Thymus (tissue), 11 donors: ENCODE measurements around the gene HPN. TPM values are rescaled to one million over a fixed set of nuclear protein-coding genes. Genes with fewer than 3 reads are reported as not detected.

Source experiments
- DNase-seq, 9 donors: peaks; one replicate each; pipeline ENCODE4 v3.0.0-alpha.2; 2013; ENCODE audit warnings: low spot score in 9 of 9, low read depth in 6 of 9, missing footprints in 1 of 9
- H3K27ac ChIP-seq, 2 donors: one replicate each; pipeline ENCODE4 v1.5.1; 2013; ENCODE audit warnings: control low read depth in 1 of 2, low read depth in 1 of 2, low read length in 1 of 2, mild to moderate bottlenecking in 1 of 2, moderate library complexity in 1 of 2
- H3K27me3 ChIP-seq, 2 donors: one replicate each; pipeline ENCODE4 v1.5.1; 2013; ENCODE audit warnings: low read length in 1 of 2; ENCODE audit not compliant: control insufficient read depth in 2 of 2, insufficient read depth in 1 of 2
- H3K36me3 ChIP-seq, 2 donors: one replicate each; pipeline ENCODE4 v1.5.1; 2013; ENCODE audit warnings: low read length in 1 of 2, mild to moderate bottlenecking in 1 of 2, moderate library complexity in 1 of 2; ENCODE audit not compliant: control insufficient read depth in 2 of 2, insufficient read depth in 2 of 2
- H3K4me1 ChIP-seq, 2 donors: one replicate each; pipeline ENCODE4 v1.5.1; 2013; ENCODE audit warnings: low read length in 2 of 2; ENCODE audit not compliant: control insufficient read depth in 2 of 2, insufficient read depth in 2 of 2
- H3K4me3 ChIP-seq, 2 donors: one replicate each; pipeline ENCODE4 v1.5.1; 2013; ENCODE audit warnings: low read length in 2 of 2, control low read depth in 1 of 2, mild to moderate bottlenecking in 1 of 2
- H3K9me3 ChIP-seq, 2 donors: one replicate each; pipeline ENCODE4 v1.5.1; 2013; ENCODE audit warnings: low read length in 1 of 2, mild to moderate bottlenecking in 1 of 2; ENCODE audit not compliant: control insufficient read depth in 2 of 2, insufficient read depth in 1 of 2
- WGBS: extraction: QIAGEN DNeasy Blood & Tissue Kit; methylation state at CpG from one replicate; pipeline ENCODE4 v1.1.7; 2013; 5-methylcytosine and 5-hydroxymethylcytosine counted together
- polyA plus RNA-seq: library from polyadenylated mRNA; stranded (reverse); fragments of 200-250 nt; gene quantifications from one replicate; pipeline ENCODE4 v1.2.3, GENCODE V29; 2013
- total RNA-seq: library from RNA; stranded (reverse); fragments of 120-200 nt; gene quantifications from one replicate; pipeline ENCODE4 v1.2.4, GENCODE V29; 2013
- donor health status: healthy.

HPN gene
- total and polyA plus RNA-seq, 2 donors, result 0.66 to 0.82 TPM

- Histone ChIP-seq H3K27ac (no peak overlapping the region), H3K27me3 (peaks cover 0 to 3% of the 10 kb centered on the region in 2 donors), H3K9me3 (peaks cover 0 to 12% of the 10 kb centered on the region in 2 donors), H3K4me1 (no peaks in the 10 kb centered on the region), H3K36me3 (no peaks in the 10 kb centered on the region), H3K4me3 (no peak overlapping the region)
- DNase-seq, result no peak
- 83% methylated on average over 30 of the region's 30 CpGs for WGBS
Observed at GRCh38 chr19:35105411-35106290, 64.1 kb downstream of the HPN start.

DNA sequence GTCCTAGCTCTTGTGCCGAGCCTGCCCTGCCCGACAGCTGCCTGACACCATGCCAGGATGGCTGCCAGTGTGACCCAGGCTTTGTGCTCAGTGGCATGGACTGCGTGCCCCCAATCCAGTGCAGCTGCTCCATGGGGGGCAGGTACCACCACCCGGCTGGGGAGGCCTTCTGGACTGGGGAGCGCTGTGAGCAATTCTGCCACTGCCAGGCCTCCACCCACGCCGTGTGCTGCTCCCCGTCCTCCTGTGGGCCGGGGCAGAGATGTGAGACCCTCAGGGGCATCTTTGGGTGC lies 64.7 kb downstream of the HPN start:
- Histone ChIP-seq H3K27me3 (peaks cover 0 to 3% of the 10 kb centered on the region in 2 donors), H3K9me3 (peaks cover 0 to 12% of the 10 kb centered on the region in 2 donors), H3K4me1 (no peaks in the 10 kb centered on the region), H3K27ac (no peak overlapping the region), H3K4me3 (no peak overlapping the region), H3K36me3 (no peaks in the 10 kb centered on the region)
- WGBS, result 96% methylated on average over 9 of the region's 9 CpGs
- DNase-seq, result no peak

DNA sequence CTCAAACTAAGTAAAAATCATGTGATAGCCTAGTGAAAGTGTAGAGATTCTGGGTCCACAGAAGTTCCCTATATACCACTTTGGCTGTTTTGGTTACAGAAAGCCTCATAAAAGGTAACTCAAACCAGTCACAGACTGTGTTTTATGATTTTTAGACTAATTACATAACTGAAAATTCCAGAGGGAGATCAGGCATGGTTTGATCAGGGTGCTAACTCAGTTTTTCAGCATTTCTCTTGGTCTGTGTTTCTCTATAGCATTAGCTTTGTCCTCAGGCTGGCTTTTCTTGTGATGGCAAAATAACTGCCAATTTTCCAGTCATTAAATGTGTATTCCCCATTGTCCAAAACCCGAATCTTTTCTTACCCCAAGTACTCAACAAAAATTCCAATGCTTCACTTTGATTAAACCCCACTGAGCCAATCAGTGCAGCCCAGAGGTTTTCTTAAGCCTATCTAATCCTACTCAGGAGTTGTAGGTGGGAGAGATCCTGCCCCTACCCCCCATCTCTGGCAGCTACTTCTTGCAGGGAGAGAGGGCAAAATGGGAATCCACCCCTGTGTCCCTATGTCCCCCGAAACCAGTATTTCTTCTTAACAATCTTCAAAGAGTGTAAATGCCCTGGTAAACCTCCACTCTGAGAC lies 65.5 kb downstream of the HPN start:
- peaks cover 0 to 3% of the 10 kb centered on the region in 2 donors for H3K27me3 ChIP-seq
- H3K4me1 ChIP-seq, result no peaks in the 10 kb centered on the region
- H3K9me3 ChIP-seq, result peaks cover 0 to 12% of the 10 kb centered on the region in 2 donors
- WGBS, result 47% methylated on average over 2 of the region's 2 CpGs
- DNase-seq, result no peak
- H3K27ac ChIP-seq, result no peak overlapping the region
- H3K4me3 ChIP-seq, result no peak overlapping the region
- H3K36me3 ChIP-seq, result no peaks in the 10 kb centered on the region

- H3K27me3 ChIP-seq, result peaks cover 0 to 3% of the 10 kb centered on the region in 2 donors
- no peaks in the 10 kb centered on the region for H3K36me3 ChIP-seq
- no peak for DNase-seq
- H3K4me1 ChIP-seq, result no peaks in the 10 kb centered on the region
- H3K27ac ChIP-seq, result no peak overlapping the region
- H3K4me3 ChIP-seq, result no peak overlapping the region
- WGBS, result 55% methylated on average over 5 of the region's 5 CpGs
- H3K9me3 ChIP-seq, result peaks cover 0 to 12% of the 10 kb centered on the region in 2 donors
Observed at GRCh38 chr19:35107545-35107944, 66.0 kb downstream of the HPN start.

- Histone ChIP-seq H3K4me3 (no peak overlapping the region), H3K36me3 (no peaks in the 10 kb centered on the region), H3K27me3 (peaks cover 0 to 3% of the 10 kb centered on the region in 2 donors), H3K27ac (no peak overlapping the region), H3K4me1 (no peaks in the 10 kb centered on the region), H3K9me3 (peaks cover 0 to 12% of the 10 kb centered on the region in 2 donors)
- DNase-seq, result no peak
- WGBS, result 90% methylated on average over 11 of the region's 11 CpGs
Observed at GRCh38 chr19:35108730-35109129, 67.2 kb downstream of the HPN start.

GRCh38 chr19:35109395-35110112 lies 68.0 kb downstream of the HPN start:
- WGBS, result 83% methylated on average over 22 of the region's 22 CpGs
- Histone ChIP-seq H3K27me3 (peaks cover 0 to 3% of the 10 kb centered on the region in 2 donors), H3K36me3 (no peaks in the 10 kb centered on the region), H3K27ac (no peak overlapping the region), H3K9me3 (peaks cover 0 to 12% of the 10 kb centered on the region in 2 donors), H3K4me3 (no peak overlapping the region), H3K4me1 (peaks cover 2 to 4% of the 10 kb centered on the region in 2 donors)
- no peak for DNase-seq

DNA sequence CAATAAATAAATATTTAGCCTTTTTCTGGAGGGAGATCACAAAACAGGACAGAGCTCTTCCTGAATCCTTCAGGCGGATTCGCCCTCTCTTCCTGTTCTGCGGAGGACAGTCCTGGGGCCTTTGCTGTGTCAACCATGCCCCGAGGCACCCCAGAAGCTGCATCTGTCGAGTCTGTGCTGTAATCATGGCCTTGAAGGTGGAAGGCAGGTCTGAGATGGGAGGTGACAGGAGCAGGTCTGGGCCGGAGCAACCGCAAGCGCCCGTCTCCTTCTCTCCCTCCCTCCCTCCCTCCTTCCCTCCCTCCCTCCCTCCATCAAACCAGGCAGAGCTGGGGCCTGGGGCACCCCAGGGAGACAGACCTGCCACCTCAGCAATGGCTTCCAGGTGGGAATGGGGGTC lies 69.5 kb downstream of the HPN start:
- no peak overlapping the region for H3K27ac ChIP-seq
- WGBS, result 88% methylated on average over 9 of the region's 9 CpGs
- H3K4me1 ChIP-seq, result peaks cover 3 to 9% of the 10 kb centered on the region in 2 donors

DNA sequence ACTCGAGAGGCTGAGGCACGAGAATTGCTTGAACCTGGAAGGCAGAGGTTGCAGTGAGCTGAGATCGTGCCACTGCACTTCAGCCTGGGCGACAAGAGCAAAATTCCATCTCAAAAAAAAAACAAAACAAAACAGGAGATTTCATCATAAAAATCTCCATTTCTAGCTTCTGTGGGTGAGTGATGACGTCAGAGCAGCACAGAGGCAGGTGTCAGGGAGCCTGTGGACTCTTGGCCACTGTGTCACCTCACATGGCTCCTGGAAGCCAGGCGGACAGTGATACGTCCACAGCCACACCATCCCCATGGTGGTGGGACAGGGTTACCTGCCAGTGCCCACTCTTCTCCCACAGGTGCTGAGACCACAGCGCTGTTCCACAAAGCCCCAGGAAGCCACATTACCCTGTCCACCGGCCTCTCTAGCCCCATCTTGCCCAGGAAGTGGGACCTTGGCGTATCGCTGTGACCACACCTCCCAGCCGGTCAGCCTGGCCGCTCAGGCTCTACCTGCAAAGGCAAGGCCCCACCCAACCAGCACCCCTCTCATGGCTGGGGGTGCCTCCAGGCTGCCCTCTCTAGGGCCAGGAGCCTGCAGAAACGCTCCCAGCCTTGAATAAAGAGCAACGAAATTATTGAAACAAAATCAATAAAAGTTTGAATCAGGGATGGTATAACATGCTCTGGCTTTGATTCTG lies 71.6 kb downstream of the HPN start:
- Histone ChIP-seq H3K27me3 (peaks cover 0 to 11% of the 10 kb centered on the region in 2 donors), H3K27ac (no peak overlapping the region), H3K9me3 (no peaks in the 10 kb centered on the region), H3K4me1 (peaks cover 3 to 9% of the 10 kb centered on the region in 2 donors), H3K4me3 (no peak overlapping the region), H3K36me3 (no peaks in the 10 kb centered on the region)
- 94% methylated on average over 15 of the region's 15 CpGs for WGBS
- DNase-seq, result no peak

More for the DNA sequence above, 69.5 kb downstream of the HPN start:
- H3K27me3 ChIP-seq, result peaks cover 0 to 11% of the 10 kb centered on the region in 2 donors
- H3K9me3 ChIP-seq, result peaks cover 0 to 8% of the 10 kb centered on the region in 2 donors
- no peaks in the 10 kb centered on the region for H3K36me3 ChIP-seq
- no peak for DNase-seq
- H3K4me3 ChIP-seq, result no peak overlapping the region
